NCI-H526 (cell line): ENCODE data around the gene SLC13A2.
"Not testable (repeated sequence)": the region's sequence is repeated elsewhere in the genome, so short reads cannot be mapped to it uniquely, and the experiment has no call there.

Source experiments
- DNase-seq, 2 experiments: peaks; one replicate each; lab custom pipeline; 2025; lab: John Stamatoyannopoulos, UW

SLC13A2 gene, protein sequence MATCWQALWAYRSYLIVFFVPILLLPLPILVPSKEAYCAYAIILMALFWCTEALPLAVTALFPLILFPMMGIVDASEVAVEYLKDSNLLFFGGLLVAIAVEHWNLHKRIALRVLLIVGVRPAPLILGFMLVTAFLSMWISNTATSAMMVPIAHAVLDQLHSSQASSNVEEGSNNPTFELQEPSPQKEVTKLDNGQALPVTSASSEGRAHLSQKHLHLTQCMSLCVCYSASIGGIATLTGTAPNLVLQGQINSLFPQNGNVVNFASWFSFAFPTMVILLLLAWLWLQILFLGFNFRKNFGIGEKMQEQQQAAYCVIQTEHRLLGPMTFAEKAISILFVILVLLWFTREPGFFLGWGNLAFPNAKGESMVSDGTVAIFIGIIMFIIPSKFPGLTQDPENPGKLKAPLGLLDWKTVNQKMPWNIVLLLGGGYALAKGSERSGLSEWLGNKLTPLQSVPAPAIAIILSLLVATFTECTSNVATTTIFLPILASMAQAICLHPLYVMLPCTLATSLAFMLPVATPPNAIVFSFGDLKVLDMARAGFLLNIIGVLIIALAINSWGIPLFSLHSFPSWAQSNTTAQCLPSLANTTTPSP

DNA sequence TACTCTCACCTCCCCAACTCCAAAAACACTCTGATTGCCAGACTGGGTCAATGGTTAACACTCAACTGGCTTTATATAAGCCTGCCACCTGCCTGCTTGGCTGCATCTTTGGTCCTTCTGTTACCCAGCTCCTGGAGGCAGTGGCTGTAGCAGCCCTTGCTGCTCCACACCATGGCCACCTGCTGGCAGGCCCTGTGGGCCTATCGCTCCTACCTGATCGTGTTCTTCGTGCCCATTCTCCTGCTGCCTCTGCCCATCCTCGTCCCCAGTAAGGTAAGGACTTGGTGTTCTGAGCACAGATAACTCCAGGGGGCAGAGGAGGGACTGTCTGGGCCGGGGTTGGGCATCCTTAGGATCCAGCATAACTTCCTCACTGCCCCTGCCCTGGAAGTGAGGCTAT is at the start of gene SLC13A2:
Gene SLC13A2, plus strand, starts transcription at position 103 of the 400 bp plus-strand sequence. Its CDS starts 69 bp downstream, at position 172.
- no peak for DNase-seq

DNA sequence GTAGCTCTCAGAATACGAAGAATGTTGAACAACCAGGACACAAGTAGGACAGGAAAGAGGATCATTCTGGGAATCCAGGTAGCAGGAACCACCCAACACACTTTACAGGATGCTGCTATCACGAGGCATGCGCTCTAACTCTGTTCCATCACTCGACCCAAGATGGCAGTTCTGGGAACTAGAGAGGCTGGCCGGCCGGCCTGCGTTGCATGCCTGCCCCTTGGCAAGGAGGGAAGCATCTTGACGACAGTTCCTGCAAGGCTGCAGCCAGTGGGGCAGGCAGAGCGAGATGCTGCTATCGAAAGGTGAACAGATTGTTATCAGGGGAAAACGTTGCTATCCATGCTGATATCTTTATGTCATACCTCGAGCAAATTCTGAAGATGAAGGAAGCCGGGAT is 48.2 kb upstream of the SLC13A2 start:
- DNase-seq = no peak

DNA sequence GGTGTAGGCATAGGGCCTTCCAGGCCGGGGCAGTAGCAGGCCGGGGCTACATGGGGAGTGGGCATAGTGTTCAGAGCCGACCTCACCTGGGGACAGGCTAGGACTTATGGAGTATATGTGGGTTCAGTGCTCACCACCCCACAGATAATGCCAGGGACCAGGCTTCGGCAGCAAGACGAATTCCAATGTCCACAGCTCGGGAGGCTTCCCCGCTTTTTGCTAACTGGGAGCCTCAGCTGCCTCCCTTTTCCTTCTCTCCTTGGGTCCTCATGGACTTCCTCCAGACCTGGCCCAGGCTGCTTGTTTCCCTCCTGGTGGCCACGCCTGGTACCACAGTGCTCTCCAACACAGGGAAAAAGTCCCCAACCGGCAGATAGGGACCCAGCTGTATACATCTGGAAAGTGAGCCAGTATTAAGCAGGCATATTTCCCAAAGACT is 47.3 kb upstream of the SLC13A2 start:
- DNase-seq = peak in 1 of 2 experiments; percentile 28

DNA sequence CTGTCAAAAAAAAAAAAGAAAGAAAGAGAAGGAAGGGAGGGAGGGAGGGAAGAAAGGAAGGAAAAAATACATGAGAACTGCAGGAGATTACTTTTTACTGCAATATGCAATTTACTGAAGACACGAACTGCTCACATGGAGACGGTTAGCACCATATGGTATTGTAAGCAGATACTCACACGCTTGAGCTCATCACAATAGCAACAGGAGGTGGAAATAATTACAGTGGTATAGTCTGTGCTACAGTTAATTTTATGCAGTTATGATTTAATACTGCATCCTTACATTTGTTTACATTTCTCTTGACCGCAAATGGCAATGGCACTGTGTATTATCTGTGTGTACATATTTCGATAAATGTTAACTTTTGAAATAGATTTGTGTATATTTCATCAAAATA is 46.1 kb upstream of the SLC13A2 start:
- DNase-seq = no peak

DNA sequence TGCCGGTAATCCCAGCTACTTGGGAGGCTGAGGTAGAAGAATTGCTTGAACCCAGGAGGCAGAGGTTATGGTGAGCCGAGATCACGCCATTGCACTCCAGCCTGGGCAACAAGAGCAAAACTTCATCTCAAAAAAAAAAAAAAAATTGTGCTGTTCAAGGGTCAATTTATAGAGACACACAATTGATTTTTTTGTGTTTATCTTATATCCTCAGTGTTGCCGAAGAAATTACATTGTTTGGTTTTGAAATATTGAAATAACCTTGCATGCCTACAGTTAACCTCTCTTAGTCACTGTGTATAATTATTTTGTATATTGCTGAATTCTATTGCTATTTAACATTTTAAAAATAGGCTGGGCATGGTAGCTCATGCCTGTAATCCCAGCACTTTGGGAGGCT is 45.5 kb upstream of the SLC13A2 start:
- DNase-seq = not testable (repeated sequence)

DNA sequence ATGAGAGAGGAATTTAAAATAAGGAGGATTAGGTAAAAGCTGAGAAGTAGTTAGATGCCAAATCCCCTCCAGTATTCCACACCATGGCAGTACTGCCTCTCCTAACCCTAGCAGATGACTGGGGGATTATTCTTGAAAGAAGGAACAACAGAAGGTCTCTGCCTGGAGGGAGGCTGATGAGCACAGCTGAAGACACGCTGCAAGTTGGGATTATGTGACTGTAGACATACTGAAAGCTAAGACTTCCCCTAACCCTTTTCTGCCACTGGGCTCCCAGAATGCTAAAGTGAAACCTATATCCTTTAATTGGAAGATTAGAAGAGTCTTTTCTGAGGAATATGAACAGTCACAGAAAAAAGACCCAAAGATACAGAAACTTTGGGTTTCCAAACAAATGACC is 39.7 kb upstream of the SLC13A2 start:
- no peak for DNase-seq

DNA sequence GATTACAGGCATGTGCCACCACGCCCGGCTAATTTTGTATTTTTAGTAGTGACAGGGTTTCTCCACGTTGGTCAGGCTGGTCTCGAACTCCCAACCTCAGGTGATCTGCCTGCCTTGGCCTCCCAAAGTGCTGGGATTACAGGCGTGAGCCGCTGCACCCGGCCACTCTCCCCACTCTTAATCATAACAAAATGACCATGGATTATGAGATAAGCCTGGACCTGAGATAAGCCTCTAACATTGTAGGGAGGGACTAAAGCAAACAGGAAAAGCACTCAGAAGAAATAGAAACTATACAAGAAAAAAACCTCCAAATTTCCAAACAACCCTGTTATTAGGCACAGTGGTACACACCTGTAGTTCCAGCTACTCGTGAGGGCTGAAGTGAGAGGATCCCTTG is 39.1 kb upstream of the SLC13A2 start:
- DNase-seq = not testable (repeated sequence)

DNA sequence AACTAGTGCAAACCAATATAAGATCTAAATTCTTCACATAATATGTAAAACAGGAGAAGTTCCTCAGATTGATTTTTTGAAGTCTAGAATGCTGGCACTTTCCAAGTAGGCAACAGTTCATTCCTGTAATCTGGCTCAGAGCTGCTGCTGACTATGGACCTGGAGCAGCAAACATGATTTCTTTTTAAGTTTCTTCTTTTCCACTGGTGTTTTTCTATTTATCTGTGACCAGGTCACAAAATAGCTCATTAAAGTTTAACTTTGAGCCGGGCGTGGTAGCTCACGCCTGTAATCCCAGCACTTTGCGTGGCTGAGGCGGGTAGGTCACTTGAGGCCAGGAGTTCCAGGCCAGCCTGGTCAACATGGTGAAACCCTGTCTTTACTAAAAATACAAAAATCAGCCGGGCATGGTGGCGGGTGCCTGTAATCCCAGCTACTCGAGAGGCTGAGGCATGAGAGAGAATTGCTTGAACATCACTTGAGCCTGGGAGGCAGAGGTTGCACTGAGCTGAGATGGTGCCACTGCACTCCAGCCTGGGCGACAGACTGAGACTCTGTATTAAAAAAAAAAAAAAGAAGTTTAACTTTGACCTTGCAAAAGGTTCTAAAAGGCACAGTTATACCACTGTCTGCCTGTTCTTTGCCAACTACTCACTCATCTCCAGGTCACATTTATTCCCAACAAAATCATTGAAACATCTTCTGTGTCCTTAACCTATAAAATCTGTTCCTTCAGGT is 29.4 kb upstream of the SLC13A2 start:
- no peak for DNase-seq

DNA sequence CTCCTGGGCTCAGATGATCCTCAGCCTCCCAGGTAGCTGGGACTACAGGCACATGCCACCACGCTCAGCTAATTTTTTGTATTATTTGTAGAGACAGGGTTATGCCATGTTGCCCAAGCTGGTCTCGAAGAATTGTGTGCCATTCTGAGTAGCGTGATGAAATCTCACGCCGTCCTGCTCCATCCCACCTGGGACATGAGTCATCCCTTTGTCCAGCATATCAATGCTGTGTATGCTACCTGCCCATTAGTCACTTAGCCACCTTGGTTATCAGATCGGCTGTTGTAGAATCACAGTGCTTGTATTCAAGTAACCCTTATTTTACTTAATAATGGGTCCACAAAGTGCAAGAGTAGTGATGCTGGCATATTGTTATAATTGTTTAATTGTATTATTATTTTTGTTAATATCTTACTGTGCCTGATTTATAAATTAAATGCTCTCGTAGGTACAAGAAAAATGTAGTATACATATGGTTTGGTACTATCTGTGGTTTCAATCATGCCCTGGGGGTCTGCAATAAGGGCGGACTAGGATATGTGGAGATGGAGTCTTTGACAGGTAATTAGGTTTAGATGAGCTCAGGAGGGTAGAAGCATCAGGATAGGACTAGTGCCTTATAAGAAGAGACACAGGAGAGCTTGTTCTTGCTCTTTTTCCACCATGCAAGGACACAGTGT is 26.6 kb upstream of the SLC13A2 start:
- DNase-seq = no peak

DNA sequence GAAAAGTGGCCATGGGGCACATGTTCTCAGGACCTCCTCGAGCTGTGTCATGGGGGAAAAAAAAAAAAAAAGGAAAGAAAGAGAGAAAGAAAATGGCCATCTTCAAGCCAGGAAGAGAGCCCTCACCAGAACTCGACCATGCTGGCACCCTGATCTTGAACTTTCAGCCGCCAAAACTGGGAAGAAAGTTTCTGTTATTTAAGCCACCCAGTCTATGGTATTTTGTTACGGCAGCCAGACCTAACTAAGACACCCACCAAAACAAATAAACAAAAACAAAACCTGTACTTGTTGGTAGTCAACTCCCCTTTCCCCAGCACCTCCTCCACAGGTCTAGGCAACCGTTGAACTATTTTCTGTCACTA is 26.1 kb upstream of the SLC13A2 start:
- DNase-seq = no peak

DNA sequence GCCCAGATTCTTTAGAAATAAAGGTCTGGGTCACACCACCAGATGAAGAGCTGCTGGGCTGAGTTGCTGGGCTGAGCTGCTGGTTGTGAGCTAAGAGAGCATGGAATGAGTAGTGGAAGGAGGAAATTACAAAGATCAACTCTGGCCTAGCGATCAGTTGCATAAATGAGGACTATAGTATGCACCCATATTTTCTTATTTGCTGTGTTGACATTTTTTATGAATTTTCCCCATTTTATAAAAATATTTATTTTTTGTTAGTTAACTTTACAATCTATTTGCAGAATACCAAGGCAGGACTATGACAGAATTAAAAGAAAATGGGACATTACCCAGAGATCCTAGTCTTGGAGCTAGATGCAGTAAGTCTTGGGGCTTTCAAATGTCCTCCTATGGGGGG is 23.6 kb upstream of the SLC13A2 start:
- no peak for DNase-seq

DNA sequence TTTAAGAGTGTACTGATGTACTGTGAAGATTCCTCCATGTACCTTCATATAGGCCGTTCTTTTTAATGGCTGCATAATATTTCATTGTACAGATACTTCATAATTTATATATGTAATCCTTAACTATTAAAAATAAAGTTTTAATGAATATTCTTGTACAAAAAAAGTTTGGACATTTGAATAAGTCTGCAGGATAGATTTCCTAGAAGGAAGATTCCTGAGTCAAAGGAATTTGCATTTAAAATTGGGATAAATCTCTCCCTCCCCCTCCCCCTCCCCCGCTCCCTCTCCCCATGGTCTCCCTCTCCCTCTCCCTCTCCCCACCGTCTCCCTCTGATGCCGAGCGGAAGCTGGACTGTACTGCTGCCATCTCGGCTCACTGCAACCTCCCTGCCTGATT is 15.6 kb upstream of the SLC13A2 start:
- no peak for DNase-seq

DNA sequence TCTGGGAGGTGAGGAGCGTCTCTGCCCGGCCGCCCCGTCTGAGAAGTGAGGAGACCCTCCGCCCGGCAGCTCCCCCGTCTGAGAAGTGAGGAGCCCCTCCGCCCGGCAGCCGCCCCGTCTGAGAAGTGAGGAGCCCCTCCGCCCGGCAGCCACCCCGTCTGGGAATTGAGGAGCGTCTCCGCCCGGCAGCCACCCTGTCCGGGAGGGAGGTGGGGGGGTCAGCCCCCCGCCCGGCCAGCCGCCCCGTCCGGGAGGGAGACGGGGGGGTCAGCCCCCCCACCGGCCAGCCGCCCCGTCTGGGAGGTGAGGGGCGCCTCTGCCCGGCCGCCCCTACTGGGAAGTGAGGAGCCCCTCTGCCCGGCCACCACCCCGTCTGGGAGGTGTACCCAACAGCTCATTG is 14.6 kb upstream of the SLC13A2 start:
- not testable (repeated sequence) for DNase-seq

DNA sequence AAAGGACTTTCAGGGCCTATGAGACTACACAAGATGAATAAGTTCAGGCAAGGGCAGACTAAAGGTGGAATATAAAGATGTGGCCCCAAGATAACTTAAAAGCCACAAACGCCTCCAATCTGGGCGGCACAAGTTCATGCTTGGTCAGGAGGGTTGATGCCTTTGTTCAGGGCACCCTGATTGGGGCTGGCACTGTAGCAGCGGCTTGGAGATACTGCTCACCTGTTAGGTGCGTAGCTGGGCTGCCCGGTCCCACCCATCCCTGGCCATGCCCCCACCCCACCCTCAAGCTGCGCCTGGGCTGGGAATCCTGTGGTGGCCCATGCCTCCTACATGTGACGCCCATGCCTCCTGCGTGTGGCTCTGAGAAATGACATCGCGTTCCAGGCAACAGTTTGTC is 12.5 kb upstream of the SLC13A2 start:
- no peak for DNase-seq

DNA sequence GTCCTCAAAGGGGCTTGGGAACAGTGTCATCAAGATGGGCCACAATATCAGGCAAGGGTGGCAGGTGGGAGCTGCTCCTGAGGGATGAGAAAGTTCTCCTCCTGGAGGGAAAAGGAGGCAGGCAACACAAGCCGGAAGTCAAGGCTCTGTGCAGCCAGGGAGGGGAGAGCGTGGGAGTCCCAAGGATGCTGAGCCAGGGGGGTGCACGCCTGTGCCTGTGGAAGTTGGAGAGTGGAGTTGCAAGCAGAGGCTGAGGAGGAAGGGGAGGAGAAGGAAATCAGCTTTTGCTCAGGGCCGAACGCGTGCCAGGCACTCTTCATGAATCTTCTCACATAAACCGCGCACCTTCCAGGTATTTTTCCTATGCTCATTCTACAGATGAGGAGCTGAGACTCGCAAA is 7.4 kb upstream of the SLC13A2 start:
- no peak for DNase-seq

DNA sequence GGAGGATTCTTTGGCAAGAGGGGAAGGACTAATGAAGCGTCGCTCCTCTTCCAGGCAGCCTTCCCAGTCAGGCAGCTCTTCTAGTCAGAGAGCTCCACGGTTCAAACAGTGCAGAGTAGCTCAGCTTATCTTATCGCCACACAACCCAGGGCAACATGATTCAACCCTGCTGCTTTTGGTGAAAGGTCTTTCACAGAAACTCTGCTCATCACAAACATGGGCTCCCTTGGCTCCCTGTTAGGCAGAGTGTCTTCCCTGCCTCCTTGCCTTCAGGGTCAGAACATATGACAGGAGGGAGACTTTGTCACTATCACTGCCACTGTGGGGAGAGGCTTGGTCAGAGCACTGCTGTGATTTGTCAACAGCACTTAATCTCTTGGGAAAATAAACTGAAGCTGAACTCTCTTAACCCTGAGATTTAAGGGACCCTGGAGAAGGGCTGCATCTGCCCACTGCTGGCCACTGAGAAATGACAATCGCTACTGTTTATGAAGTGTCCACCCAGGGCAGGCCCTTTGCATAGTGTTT is 6.9 kb upstream of the SLC13A2 start:
- DNase-seq = no peak

DNA sequence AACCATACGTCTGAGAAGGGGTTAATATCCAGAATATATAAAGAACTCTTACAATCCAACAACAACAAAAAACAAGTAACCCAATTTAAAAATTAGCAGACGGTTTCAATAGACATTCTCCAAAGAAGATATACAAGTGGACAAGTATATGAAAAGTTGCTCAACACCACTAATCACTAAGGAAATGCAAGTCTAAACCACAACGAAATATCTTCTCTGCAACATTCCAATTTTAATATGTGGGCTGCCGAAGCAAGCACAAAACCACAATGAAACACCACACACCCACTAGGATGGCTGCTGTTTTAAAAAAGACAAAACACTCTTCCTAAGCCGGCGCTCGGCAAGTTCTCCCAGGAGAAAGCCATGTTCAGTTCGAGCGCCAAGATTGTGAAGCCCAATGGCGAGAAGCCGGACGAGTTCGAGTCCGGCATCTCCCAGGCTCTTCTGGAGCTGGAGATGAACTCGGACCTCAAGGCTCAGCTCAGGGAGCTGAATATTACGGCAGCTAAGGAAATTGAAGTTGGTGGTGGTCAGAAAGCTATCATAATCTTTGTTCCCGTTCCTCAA is 5.9 kb upstream of the SLC13A2 start:
- DNase-seq = no peak

DNA sequence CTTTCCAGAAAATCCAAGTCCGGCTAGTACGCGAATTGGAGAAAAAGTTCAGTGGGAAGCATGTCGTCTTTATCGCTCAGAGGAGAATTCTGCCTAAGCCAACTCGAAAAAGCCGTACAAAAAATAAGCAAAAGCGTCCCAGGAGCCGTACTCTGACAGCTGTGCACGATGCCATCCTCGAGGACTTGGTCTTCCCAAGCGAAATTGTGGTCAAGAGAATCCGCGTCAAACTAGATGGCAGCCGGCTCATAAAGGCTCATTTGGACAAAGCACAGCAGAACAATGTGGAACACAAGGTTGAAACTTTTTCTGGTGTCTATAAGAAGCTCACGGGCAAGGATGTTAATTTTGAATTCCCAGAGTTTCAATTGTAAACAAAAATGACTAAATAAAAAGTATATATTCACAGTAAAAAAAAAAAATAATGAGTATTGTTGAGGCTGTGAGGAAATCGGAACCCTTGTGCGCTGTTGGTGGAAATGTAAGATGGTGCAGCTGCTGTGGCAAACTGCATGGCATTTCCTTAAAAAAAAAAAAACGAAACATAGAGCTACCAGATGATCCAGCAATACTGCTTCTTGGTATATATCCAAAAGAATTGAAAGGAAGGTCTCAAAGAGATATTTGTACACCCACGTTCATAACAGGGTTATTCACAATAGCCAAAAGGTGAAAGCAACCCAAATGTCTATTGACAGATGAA is 5.3 kb upstream of the SLC13A2 start:
- not testable (repeated sequence) for DNase-seq

DNA sequence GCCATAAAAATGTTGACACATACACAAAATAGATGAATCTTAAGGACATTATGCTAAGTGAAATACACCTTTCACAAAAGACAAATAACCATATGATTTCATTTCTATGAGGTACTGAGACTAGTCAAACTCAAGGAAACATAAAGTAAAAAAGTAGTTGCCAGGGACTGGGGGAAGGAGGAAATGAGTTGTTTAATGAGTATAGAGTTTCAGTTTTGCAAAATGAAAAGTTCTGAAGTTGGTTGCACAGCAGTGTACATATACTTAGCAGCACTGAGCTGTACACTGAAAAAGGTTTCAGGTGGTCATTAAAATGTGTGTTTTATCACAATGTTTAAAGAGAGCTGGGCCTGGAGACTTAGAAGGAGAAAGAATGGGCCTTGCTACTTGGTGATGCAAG is 4.7 kb upstream of the SLC13A2 start:
- no peak for DNase-seq

DNA sequence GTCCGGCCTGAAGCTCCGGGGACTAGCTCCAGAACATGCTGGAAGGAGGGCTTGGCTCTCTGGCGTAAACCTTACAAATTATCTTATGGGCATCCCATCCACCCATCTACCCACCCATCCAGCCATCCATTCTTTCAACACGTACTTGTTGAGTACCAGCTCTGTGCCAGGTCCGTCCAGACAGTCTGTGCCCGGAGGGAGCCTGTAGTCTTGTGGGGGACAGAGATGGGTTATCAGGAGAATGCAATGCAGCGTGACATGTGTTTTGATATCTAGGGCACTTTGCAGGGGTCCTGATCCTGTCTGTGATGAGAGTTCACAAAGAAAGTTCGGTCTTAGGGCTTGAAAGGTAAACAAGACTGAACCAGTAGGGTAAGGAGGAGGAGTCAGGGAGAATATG is 4.1 kb upstream of the SLC13A2 start:
- no peak for DNase-seq

DNA sequence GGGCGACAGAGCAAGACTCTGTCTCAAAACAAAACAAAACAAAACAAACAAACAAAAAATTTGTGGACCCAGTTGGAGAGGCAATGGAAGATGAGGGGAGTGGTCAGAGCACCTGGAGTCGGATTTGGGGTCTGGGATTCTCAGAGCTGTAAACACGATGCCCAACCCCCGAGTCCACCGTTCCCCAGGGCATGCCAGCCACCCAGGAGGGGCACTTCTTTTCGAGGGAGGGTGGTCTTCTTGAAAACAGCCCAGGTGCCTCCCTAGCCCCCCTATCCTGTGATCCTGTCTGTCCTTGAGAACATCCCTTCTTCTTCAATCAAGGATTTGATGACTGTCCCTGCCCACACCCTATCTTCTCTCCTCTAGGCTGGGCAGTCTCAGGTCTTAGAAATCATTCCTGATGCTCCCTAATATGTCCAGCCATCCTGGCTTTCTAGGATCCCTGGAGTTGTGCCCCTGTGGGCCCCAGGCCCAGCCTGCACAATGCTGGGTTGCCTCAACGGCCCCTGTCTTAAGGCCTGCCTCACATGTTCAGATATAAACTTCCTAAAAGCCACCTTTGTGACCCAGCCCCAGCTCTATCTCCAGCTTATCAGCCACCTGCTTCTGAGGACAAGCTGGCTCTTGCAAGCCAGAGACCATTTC is 3.1 kb upstream of the SLC13A2 start:
- no peak for DNase-seq
